Stimulated activated CD4-positive, alpha-beta T cell treated with anti-CD3 and anti-CD28 coated beads, TNF-alpha, amount 100 ng/mL, for 24 hours (primary cell): Measurements from ENCODE around the gene PAM16.
"Not testable (repeated sequence)": the region's sequence is repeated elsewhere in the genome, so short reads cannot be mapped to it uniquely, and the experiment has no call there.

Source experiments
- DNase-seq, 3 experiments: peaks; one replicate each; pipeline ENCODE4 v3.0.0-alpha.2; 2020; ENCODE audit warnings: low read depth in 3 of 3

PAM16 gene

DNA sequence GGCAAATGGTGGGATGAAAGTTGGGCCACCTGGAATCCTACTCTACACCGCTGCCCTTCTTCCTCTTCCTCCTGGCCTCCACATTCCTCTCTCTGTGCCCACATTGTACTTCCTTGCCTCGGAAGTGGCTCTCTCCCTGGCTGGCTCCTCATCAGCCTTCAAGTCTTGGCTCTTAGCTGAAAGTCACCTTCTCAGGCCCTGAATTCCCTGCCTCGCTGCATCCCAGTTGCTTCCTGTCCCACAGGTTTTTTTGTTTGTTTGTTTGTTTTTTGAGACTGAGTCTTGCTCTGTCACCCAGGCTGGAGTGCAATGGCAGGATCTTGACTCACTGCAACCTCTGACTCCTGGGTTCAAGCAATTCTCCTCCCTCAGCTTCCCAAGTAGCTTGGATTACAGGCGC is 2.6 kb upstream of the PAM16 start:
- no peak for DNase-seq

DNA sequence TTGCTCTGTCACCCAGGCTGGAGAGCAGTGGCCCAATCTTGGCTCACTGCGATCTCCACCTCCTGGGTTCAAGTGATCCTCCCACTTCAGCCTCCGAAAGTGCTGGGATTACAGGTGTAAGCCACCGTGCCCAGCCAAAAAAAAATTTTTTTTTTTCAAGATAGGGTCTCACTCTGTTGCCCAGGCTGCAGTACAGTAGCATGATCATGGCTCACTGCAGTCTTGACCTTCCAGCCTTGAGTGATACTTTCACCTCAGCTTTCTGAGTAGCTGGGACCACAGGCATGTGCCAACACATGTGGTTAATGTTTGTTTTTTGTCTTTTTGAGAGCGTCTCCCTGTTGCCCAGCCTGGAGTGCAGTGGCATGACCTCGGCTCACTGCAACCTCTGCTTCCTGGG is 1.7 kb upstream of the PAM16 start:
- DNase-seq, result no peak

DNA sequence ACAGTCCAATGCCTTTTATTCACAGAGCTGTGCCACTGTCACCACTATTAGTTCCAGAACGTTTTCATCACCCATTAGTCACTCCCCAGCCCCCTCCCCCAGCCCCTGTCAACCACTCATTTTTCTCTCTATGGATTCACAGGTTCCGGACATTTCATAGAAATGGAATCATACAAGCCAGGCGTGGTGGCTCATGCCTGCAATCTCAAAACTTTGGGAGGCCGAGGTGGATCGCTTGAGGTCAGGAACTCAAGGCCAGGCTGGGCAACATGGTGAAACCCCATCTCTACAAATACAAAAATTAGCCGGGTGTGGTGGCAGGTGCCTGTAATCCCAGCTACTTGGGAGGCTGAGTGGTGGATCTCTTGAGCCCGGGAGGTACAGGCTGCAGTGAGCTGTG is 759 bp upstream of the PAM16 start:
- DNase-seq, result peak in 1 of 3 experiments; percentile 19

DNA sequence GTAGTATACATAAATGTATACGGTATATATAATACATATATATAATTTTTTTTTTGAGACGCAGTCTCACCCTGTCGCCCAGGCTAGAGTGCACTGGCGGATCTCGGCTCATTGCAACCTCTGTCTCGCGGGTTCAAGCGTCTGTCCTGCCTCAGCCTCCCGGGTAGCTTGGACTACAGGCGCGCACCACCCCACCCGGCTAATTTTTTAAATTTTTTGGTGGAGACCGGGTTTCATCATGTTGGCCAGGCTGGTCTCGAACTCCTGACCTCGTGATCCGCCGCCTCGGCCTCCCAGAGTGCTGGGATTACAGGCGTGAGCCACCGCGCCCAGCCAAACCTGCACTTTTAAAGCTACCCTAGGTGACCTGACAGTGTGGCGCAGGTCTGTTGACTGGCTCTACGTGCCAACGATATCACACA is 745 bp downstream of the PAM16 start:
- DNase-seq, result no peak

DNA sequence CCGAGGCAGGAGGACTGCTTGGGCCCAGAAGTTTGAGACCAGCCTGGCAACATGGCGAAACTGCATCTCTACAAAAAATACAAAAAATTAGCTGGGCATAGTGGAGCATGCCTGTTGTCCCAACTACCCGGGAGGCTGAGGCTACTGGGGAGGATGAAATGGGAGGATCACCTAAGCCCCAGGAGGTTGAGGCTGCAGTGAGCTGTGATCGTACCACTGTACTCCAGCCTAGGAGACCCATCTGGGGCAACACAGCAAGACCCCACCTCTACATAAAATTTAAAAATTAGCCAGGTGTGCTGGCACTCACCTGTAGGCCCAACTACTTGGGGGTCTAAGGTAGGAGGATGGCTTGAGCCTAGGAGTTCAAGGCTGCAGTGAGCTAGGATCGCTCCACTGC is 1.8 kb downstream of the PAM16 start:
- no peak for DNase-seq

DNA sequence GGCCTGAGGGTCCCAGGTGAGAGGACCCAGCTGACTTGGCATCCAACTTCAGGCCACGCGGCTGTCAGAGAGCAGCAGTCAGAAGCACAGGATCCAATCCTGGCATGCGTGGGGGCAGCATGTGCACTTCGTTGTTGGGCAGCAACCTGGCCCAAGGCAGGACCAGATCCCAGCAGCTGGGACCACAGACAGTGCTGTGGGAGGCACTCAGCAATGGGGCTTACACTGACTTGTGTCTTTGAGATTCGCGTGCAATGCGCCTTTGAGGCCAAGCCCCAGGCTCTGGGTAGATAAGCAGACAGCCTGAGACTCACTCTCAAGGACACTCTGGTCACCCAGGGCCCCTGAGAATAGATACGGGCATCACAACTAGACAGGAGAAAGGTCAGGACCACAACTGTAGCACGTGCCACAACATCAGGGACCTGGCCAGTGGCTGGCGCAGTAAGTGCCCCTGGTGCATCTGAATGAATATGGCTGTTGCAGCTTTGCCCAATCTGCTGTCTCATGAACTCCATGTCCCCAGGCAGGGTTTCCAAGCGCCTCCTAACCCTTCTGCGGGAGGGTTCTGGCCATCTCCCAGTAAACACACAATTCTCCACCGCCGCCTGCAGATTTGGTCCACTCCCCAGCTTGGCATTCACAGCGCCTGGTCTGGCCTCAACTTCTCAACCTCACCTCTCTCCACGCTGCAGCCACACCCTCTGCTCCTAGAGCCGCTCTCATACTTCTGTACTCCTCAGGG is 3.2 kb downstream of the PAM16 start:
- DNase-seq, result no peak

DNA sequence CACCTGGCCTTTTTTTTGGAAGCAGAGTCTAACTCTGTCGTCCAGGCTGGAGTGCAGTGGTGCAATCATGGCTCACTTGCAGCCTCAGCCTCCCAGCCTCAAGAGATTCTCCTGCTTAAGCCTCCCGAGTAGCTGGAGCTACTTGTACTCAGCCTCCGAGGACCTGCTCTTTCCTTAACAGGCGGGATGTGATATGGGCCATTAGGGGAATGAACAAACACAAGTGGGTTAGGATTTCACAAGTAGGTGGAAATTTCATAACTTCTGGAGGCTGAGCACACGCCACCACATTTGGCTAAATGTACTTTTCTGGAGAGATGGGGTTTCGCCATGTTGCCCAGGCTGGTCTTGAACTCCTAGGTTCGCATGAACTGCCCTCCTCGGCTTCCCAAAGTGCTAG is 4.1 kb downstream of the PAM16 start:
- no peak for DNase-seq

DNA sequence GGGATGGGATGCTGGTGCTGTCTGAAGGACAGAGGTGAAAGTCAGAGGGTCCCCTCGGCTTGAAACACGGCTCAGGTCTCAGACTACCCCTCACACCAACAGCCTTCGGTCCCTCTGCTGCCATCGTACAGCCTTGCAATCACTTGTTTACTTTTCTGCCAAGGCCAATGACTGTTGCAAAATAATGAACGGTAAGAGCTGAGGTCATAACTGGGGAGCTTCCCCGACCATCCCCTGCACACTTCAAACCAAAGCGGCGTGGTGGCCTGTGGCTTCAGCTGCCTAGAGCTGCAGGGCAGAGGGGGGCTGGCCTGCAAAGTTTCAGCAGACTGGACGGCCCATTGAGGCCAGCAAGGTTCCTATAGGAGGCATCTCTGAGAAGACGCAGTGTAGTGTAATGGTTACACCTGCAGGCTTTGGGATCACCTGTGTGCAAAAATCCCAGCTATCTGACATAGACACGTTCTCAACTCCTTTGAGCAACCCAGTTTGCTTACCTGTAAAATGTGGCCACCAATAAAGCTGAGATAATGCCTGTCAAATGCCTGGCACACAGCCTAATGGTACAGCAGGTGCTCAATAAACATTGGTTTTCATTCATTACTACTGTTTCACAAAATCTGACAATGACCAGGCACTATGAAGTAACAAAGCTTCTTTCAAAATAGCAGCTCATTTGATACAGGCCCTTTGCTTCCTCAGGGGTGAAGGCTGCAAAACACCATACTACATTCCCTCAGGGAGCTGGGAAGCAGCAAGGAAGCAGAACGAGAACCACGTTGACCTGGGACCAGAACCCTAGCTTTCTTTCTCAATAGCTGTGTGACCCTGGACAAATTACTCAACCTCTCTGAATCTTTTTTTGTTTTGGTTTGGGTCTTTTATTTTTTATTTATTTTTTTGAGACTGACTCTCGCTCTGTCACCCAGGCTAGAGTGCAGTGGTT is 5.0 kb downstream of the PAM16 start:
- DNase-seq, result no peak

DNA sequence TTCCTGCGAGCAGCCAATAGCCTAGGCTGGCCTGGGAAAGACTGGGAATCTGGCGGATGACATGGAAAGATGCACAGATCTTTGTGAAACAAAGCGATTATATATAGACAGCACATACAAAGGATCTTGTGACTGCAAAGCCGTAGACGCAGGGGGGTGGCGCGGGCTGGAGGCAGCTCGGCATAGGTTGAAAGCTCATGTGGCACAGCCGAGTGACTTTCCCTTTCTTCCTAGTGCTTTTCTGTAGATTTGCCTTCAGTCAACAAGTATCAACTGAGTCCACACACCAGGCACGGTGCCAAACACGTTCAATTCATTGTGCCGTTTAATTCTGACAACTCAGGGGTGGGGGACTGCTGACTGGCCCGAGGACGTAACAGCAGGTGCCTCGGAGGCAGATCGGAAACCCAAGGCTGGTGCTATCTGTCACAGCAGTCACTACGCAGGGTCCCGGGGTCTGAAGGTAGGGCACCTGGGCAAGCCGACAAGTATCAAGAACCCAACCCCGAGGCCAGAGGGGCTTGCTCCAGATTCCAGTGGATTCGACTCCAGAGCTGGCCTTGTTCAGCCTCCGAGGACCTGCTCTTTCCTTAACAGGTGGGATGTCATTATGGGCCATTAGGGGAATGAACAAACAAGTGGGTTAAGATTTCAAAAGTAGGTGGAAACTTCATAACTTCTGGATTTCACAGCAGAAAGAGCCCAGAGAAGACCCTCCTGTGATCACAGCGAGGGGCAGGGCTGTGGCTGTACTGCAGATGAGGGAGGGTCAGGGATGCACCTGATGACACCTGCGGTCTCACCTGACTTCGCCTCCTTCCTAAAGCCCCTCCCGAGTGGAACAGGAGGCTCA is 5.9 kb downstream of the PAM16 start:
- DNase-seq, result no peak

DNA sequence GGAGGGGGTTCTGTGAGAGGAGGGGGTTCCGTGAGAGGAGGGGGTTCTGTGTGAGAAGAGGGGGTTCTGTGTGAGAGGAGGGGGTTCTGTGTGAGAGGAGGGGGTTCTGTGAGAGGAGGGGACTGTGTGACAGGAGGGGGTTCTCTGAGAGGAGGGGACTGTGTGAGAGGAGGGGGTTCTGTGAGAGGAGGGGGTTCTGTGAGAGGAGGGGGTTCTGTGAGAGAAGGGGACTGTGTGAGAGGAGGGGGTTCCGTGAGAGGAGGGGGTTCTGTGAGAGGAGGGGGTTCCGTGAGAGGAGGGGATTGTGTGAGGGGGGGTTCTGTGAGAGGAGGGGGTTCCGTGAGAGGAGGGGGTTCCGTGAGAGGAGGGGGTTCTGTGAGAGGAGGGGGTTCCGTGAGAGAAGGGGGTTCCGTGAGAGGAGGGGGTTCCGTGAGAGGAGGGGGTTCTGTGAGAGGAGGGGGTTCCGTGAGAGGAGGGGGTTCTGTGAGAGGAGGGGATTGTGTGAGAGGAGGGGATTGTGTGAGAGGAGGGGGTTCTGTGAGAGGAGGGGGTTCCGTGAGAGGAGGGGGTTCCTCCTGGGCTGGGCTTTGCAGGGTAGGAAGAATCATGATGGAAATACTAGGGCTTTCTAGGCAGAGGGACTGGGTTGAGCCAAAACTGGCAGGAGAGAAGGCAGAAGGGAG is 6.7 kb downstream of the PAM16 start:
- not testable (repeated sequence) for DNase-seq

DNA sequence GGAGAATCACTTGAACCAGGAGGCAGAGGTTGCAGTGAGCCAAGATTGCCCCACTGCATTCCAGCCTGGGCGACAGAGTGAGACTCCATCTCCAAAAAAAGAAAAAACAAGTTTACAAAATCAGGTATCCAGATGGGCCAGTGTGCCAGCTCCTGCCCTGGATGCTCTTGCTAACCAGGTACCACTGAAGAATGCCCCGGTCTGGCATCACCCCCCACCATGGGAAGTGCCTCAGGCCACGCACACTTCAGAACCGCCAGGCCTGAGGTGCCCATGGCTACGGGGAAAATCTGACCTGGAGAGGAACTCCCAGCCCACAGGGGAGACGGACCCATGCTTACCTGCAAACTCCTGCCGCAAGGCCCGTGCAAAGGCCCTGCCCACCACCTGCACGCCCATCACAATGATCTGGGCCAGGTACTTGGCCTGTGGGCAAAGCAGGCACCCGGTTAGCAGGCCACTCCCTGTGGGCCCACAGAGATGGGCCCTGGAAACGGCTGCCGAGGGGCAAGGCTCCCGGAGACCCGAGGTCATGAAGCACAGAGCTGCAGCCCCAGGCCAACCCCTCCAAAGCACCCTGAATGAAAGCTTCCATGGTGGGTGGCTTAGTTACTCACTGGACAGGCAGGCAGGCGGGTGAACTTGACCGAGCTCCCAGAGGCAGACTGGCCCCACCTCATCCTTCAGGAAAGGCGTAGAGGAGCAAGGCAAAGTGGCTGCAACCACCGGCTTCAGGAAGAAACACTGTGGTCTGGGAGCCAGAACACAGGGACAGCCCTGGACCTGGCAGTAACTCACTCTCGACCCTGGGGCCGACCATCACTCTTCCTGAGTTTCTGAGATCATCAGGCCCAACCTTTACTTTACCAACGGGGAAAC is 8.0 kb downstream of the PAM16 start:
- no peak for DNase-seq

DNA sequence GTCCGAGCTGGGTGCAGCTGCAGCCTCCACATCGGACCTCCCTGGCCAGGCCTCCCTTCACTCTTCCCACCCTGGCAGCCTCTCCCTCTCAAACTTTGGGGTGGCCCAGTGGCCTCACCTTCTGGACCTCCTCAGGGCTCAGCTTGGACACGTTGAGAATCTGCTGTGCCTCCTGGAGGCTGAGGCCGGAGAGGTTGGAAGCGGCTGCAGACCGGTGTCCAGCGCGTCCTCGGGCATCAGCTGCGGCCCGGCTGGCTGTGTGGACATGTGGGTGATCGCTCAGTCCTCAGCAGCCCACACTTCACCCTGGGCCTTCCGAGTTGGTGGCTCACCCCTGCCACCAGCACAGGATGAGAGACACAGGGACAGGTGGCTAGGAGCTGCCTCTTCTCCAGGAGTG is 9.9 kb downstream of the PAM16 start:
- no peak for DNase-seq

DNA sequence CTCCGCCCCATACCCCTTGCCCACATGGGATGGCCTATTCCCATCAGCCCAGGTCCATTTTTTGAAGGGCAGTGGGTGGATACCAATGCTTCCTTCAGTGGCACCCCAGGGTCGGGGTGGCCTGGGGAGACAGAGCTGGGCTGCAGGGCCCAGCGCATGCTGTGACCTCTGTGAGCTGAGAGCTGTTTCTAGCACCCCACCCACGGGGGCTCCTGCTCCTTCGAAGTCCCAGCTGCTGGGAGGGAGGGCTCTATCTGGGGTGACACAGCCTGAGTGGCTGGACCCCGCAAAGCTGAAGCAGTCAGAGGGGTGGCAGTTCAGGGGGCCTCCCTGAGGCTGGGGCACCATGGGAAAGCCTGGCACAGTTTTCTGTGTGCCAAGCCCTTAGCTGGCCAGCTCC is 10.7 kb downstream of the PAM16 start:
- DNase-seq, result no peak

DNA sequence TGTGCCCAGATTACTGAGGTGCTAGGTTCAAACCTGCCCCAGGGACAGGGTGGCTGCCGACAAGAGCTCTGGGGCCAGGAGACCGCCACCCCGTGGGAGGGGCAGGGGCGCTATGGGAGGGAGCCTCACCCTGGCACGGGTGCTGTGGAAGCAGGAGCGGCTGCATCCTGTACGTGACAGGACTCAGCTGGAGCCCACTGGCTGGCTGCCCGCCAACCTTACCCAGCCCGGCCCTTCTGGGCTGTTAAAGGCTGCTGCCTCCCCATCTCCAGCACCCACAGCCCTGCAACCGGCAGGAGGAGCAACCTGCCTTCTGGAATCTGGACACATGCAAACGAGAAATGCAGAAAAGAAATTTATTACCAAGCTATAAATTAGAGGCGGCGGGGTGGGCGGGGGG is 11.2 kb downstream of the PAM16 start:
- DNase-seq, result no peak

DNA sequence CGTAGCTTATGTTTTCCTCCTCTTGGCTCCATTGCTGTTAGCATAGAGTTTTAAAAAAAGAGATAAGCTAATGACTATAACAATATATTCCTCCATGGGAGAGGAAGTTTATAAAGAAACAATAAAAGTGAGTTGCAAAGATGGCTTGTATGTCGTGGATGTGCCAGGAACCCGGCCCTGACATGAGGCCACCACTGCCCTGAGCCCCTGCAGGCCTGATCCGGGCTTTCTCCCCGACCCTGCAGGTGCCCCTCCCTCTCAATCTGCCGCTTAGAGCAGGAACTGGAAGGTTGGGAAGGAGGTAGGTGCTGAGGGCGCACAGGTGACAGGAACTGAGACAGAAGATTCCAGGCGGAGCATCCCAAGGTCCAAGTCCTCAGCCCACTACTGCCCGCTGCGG is 11.7 kb downstream of the PAM16 start:
- no peak for DNase-seq

DNA sequence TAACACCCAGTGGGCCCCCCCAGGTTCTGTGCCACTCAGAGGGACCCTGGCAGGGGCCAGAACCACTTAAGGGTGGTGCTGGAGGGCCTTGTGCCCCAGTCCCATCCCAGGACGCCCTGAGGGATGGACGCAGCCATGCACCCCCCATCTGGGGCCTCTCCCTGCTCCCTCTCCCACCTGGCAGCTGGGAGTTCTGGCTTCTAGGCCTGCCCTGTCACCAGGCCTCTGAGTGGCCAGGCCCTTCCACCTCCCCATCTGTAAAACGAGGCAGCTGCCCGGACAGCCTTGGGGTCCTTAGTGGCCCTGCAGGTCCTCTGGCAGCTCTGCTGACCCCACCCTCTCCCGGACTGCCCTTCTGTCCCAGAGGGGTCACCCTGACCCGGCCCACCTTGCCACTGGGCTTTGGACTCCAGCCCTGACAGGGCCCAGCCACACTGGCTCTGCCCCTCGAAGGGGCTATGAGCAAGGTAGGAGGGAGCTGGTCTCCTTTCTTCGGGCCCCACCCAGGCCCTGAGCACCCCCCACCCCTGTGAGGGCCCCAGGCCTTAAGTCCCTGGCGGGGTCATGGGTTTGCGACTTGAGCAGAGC is 12.3 kb downstream of the PAM16 start:
- no peak for DNase-seq

DNA sequence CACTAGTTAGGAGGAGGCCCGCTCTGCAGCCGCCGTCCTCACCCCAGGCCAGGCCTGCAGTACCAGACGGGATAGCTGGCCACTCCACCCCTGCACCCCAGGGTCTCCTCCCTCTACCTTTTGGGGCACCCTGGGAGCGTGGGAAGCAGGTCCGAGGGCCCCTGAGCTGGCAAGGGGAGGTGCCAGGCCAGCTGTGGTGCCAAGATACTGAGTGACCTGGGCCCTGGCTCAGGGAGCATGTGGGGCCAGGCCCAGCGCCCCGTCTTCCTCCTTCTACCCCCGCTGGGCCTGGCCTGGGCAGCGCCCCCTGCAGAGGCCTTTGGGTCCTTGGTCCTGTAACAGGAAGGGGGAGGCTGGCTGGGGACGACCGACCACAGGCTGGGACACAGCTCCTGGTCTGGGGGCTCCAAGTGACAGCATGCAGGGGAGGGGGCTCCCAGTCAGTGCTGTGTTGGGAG is 13.0 kb downstream of the PAM16 start:
- no peak for DNase-seq

DNA sequence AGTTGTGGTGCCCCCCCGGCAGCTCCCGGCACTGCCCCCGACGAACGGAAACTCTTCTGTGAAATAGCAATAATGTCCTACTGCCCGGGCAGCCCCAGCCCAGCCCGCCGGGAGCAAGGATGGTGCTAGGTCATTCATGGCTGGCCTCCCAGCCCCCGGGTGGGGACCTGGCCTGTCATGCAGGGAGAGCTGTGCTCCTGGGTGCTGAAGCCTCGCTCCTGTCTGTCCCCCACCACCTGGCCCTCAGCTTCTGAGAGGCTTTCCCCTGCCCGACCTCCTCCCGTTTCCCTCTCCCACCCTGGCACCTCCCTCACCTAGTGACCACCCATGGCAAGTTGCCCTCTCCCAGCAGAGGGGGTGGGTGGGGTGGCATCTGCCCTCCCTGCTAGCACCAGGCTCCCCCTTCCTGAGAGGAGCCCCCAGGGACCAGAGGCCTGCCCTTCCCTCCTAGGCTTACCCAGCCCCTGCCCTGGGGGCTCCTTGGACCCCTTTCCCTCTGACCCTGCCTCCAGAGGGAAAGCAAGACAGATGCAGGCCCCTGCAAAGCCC is 13.5 kb downstream of the PAM16 start:
- no peak for DNase-seq

DNA sequence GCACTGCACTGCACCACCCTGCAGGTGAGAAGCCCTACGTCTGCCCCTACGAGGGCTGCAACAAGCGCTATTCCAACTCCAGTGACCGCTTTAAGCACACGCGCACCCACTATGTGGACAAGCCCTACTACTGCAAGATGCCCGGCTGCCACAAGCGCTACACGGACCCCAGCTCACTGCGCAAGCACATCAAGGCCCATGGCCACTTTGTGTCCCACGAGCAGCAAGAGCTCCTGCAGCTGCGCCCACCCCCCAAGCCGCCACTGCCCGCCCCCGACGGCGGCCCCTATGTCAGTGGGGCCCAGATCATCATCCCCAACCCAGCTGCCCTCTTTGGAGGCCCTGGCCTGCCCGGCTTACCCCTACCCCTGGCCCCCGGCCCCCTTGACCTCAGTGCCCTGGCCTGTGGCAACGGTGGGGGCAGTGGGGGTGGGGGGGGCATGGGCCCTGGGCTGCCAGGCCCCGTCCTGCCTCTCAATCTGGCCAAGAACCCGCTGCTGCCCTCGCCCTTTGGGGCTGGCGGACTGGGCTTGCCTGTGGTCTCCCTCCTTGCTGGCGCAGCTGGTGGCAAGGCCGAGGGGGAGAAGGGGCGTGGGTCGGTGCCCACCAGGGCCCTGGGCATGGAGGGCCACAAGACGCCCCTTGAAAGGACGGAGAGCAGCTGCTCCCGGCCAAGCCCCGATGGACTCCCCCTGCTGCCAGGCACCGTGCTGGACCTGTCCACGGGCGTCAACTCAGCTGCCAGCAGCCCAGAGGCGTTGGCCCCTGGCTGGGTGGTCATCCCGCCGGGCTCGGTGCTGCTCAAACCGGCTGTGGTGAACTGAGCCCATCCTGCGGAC is 14.2 kb downstream of the PAM16 start:
- DNase-seq, result no peak
